NCI-H187 treated with DMSO at 0.1 percent for 48 hours (cell line): ENCODE data around the gene ZBTB7C.

Experiments used
- DNase-seq: peaks from one replicate; lab custom pipeline; 2025; lab: John Stamatoyannopoulos, UW

The ZBTB7C gene

DNA sequence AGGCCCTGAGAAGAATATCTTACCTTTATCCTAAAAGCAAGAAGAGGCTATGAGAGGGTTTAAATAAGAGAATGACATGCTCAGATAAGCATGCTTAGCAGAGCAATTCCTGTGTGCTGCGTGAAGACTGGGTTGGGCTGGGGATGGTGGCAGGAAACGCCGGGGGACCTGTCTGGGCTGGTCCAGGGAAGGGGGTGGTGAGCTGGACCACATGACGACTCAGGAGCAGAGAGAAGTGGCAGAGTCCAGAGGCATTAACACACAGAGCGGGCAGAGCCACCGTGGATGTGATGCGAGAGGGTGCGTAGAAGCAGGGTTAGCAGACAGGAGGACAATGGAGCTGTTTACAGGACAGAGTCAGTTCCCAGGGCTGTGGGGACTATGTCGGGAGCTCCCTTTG lies 84.5 kb downstream of the ZBTB7C start:
- DNase-seq = no peak

DNA sequence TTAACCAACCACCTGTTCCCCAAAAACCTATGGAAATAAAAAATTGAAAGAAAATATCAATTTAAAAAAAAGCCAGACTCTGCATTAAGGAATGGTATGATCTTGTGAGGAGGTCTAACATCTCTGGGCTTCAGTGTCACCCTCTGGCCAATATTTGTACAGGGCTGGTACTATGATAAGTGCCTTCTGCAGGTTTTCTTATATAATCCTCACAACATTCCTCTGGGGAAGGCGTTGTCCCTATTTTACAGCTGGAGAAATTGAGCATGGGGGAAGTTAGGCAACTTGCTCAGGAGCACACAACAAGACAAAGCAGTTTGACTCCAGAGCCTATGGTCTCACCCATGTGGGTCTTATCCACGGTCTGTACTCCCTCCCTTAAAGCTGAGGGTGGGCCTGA lies 86.0 kb downstream of the ZBTB7C start:
- DNase-seq = no peak

DNA sequence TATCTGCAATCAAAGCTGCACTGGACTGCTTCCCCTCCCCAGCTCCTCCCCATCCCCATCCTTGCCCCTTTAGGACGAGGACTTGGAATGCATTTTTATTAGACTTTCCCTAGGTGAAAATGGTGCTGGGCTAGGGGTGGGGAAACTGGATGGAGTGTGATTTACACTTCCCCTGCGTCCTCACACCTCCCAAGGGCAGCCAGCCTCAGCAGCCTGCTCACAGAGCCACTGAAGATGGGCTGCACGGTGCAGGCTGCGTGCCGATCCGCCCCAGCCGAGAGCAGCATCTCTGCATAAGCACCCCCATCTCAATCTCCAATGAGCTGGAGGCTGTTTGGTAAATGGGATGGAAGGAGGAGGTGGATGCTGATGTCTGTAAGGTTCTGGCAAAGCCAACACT lies 87.6 kb downstream of the ZBTB7C start:
- no peak for DNase-seq

DNA sequence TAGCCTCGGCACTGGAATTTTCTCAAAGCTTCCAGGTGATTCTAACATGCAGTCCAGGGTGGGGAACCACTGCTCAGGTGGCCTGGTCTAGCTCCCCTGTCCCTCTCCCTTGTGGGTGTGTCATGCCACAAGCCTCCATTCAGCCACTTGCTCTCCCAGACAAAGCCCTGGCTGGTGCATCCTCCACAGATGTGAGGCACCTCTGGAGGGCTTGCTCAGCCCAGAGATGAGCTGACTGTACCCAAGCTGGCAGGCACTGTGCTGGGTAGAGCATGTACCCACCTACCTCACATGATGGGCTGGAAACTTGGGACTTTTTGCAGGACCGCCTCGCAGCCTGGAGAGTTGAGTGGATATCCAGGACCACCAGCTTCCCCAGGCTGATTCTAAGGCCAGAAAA lies 88.1 kb downstream of the ZBTB7C start:
- DNase-seq = no peak

DNA sequence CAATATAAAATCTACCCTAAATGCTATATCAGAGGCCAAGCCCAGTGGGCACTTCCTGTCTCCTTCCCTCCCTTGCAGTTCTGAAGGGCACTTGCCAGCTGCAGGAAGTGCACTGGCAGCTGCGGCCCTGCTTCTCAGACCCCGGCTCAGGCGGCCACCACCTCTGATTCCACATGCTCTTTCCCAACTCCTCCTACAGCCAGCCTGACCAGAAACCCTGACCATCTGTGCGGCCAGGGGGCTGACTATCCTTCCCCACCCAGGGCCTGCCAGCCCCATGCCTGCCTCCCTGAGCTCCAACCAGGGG lies 88.6 kb downstream of the ZBTB7C start:
- DNase-seq = no peak

DNA sequence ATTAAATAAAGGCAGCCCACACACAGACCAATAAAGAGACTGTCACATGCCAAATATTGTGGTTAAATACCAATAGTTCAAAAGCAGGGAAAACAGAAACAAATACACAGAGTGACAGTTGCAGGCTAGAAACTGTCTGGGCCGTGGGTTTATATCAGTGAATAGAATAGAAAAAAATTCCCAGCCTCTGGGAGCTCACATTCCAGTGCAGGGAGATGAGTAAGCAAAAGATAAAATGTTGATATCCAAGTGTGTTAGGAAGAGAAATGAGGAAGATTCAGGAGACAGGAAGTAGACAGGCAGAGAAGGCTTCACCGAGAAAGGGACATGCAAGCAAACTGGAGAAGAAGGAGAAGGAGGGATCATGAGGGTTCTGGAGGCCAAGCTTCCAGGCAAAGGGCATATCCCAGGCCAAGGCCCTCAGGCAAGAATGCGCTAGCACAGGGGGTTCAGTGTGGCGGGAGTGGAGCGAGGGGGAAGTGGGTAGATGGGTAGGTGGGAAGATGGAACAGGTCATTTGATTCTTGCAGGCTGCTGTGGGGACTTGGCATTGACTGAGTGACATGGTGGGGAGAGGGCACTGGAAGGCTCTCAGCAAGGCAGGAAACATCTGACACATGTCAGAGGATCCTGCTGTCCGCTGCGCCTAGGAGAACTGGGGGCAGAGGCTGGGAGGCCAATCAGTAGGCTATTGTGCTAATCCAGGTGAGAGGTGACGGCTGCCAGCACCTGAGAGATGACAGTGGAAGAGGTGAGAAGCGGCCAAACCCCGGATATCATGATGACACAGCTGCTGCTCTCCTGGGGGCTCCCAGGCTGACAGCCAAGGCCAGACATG lies 89.2 kb downstream of the ZBTB7C start:
- DNase-seq = no peak

DNA sequence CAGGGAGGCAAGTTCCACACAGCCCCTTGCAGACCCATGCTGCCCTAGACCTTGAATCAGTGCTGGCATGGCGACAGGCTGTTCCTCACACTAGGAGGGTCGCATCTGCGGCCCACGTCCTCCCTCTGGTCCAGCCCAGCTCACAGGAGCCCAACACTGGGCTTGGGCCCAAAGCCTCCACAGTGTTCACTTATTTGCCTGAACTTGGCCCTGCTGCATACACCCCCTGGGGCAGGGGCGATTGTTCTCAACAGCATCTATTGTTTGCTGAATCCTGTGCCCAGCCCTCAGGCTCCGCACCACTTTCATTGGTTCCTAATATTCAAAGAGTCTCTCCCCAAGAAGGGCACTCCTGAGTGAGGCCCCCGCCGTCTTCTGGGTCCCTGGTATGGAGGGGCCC lies 90.7 kb downstream of the ZBTB7C start:
- no peak for DNase-seq

DNA sequence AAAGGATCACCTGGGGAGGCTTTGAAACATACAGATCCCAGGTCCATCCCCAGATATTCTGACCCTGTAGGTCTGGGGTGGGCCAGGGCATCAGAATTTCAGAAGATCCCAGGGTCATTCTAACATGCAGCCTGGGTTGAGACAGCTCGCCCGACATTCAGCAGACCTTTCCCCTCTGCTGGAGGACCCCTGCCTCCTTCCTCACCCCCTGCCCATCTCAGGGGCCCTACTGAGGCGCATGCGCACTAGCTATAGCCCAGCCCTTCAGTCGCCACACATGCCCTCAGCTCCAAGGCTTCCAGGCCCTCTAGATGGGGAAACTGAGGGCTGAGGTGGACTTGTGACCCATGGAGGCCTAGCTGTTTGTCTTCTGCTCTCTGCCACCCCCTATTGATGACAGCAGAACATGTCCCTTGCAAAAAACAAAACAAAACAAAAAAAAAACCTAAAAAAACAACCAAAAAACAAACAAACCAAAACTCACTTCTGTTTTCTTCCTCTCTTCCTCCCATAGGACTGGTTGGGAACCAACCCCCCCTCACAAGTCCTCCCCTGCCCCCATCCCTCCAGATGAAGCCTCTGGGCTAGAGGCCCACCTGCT lies 91.3 kb downstream of the ZBTB7C start:
- DNase-seq = no peak

DNA sequence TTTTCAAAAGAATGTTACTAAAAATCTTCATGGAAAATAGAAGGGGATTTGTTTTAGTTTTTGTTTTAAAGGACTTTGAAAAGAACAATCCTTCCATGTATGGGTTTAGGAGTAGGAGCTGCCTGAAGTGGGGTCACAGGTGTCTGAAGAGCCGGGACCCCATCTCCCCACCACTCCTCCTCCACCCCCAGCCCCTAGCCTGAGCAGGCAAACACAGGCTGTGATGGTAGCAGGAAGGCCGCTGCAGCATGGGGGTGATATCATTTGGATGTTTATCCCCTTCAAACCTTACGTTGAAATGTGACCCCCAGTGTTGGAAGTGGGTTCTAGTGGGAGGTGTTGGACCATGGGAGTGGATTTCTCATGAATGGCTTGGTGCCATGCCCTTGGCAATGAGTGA lies 93.0 kb downstream of the ZBTB7C start:
- no peak for DNase-seq

DNA sequence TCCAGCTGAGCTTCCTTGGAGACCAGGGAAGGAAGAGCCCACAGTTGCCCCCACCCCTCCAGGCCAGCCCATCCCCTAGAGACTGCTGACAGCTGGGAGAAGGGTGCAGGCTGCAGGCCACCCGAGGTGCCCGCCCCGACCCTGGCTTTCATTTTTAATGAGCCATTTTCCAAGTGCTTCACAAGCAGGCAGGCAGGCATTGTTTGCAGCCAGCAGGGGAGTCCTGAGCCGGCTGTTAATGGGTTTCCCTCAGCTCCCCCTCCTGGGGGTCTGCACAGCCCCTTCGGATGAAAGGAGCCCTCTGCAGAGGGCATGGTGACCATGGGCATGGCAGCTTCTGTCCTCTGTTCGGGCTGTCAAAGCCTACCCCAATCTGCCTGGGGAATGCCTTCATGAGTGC lies 94.5 kb downstream of the ZBTB7C start:
- DNase-seq = no peak

DNA sequence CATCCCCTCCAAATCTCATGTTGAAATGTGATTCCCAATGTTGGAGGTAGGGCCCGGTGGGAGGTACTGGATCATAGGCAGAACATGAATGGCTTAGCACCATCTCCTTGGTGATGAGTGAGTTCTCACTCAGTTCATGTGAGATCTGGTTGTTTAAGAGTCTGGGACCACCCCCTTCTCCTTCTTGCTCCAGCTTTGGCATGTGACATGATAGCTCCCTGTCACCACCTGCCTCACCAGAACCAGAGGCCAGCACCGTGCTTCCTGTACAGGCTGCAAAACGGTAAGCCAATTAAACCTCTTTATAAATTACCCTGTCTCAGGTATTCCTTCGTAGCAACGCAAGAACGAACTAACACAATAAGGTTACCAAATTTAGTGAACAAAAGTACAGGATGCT lies 95.4 kb downstream of the ZBTB7C start:
- no peak for DNase-seq

DNA sequence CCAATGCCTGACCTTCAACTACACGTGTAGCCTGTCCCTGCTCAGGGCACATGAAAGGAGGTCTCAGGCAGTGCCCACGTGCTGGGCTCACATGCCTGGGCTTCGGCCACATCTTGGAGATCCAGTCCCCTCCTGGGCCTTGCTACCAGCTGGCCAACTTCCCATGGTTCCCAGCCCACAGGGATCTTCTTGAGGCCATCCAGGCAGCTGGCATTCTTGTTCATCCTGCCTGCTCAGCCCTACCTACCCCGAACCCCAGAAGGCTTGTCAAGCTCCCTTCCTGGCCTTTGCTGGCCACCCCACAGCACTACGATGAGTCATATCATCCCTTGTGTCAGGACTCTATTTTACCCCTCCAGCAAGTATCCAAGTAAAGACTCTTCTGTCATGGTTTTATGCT lies 97.1 kb downstream of the ZBTB7C start:
- DNase-seq = no peak

DNA sequence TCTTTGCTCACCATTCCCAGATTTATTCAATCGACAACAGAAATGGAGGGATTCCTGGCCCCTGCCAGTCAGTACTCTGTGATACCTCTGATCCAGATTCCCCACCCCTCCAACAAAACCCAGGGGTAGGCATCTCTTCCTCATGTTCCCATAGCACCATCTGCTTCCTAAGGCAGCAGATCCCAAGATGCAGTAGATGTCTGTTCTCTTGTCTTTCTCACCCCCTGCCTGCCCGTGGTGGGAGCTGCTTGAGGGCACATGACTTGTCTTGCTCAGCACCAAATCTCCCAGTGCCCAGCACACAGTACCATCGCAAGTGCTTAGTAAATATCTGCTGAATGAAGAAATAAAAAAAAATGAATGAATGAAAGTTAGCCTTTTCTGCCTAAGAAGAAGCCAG lies 98.2 kb downstream of the ZBTB7C start:
- DNase-seq = no peak

DNA sequence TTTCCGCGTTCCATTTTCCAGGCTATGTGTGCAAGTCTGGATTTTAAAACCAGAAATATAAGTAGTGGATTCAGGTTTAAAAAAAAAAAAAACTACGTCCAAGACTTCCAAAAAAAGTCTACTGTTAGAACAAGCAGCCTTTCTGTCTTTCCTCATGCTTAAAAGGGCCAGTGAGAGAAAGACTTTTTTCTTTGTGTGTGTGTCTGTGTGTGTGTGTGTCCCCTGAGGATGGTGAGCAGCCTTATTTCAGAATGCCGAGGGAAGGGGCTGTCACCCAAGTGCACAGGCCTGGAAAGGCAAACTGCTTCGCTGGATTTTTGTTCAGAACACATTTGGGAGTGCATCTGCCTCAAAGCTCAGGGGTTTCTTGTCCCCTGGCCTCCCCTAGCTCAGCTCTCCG lies 98.8 kb downstream of the ZBTB7C start:
- no peak for DNase-seq

DNA sequence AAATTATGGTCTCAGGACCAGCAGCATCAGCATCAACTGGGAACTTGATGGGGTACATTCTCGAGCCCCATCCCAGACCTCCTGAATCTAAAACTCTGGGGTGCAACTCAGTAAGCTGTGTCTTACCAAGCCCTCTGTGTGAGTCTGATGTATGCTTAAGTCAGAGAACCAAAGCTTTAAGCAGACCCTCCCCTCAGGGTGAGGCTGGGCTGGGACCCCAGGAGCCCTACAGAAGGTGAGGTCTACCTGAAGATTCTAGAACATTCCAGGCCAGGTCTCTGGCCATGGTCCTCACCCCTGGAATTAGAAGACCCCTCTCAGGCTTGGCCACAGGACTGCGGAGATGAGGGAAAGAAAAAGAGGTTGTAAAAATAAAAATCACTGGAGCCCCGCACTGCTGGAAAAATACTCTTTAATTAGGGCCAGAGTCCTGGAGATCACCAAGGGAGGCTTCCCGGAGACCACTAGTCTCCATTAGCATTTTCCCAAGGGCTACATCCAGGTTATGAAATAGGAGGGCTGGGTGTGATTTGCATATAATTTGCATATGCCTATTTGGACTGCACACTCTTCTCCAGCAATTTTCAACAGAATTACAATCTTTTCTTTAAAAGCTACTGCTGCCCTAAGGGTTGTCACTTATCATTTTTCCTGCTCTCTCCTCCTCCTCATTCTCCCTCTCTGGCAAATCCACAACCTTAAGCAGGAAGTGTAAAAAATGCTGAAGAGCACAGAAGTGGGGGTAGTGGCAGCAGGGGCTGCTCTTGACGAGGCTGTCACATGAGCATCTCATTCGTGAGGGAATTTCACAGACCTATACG lies 100.2 kb downstream of the ZBTB7C start:
- no peak for DNase-seq

DNA sequence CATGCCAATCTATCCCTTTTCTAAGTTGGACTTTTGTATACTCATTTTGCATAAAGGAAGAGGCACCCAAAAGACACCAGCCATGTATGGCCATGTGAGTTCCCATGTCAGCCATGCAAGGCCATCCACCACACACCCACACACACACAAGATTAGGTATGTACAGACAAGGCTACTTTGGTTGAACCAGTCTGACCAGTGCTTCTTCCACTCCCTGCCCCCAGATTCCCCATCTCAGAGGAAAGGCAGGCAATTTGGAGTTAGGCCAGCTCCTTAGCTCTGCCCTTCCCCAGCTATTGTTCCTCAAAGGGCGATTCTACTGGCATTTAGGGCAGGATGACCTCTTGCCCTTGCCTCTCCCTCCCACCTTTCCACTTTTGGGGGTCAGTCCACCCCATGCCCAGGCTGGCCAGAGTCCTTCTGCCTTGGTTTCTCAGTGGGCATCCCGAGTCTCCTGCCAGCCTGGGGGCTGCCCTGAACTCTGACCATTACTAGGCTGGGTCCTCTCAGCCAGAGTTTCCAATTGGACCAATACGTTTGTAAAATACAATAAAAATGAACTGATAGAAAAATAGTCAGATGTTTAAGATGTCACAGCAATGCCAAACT lies 101.1 kb downstream of the ZBTB7C start:
- DNase-seq = no peak

DNA sequence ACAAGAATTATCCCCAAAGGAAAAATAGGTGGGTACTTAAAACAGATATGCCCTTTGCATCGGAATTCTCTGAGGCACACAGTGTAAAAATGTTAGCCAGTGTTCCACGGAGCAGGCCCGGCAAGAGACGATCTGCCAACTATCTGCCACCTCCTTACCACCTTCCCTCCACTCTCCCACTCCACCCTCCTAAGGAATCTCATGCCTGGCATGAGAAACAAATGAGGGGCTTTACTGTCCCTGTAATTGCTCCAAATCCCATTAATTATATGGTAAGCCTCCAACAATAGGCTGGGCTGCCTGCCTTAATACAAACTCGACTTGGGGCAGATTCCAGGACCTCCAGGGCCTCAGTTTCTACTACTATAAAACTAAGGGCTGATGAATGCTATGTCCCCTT lies 102.3 kb downstream of the ZBTB7C start:
- no peak for DNase-seq

DNA sequence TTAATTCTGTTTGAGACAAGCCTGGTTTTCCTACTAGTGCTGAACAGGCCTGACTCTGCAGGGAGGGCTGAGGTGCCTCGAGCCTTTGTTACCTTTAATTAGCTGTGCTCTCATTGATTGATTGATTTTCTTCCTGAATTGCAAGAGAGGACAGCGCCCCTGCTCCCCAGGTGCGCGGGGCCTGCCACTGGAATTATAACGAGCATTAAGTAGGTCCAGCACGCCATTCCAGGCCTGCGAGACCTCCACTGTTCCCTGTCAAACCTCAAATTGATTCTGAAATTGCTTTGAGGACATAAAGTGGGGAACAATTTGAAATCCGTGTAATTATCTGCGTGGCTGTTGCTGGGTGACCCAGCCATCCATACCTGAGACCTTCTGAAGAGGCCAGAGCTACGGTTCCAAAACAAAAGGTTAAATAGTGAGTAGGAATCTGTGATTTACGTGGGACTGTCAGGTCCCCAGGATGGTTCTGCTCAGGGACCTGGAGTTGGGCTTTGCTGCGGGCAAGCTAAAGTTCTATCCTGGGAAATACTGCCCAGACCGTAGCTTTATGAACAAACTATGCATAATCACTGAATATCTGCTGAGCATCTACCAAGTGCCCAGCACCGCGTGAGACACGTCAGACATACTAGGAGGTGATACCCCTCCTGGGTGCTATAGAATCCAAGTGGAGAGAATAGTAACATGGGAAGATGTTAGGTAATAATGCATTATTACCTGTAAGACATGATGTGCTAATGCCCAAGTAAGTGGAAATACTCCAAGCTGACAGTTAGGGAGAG lies 104.1 kb downstream of the ZBTB7C start:
- no peak for DNase-seq

DNA sequence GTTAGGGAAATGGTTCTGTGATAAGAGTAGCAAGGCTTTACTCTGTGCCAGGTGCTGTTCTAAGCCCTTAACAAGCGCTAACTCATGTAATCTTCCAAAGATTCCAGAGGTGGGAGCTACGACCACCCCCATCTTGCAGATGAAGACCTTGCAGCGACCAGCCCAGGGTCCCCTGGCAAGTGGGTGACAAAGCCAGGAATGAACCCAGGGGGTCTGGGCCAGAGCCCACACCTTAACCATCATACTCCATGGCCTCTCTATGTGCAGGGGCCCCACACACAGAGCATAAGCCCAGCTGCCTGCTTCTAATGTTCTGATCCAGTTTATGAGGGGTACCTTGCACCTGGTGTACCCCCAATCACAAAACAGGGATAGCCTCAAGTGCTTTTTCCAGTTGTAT lies 105.3 kb downstream of the ZBTB7C start:
- DNase-seq = no peak

DNA sequence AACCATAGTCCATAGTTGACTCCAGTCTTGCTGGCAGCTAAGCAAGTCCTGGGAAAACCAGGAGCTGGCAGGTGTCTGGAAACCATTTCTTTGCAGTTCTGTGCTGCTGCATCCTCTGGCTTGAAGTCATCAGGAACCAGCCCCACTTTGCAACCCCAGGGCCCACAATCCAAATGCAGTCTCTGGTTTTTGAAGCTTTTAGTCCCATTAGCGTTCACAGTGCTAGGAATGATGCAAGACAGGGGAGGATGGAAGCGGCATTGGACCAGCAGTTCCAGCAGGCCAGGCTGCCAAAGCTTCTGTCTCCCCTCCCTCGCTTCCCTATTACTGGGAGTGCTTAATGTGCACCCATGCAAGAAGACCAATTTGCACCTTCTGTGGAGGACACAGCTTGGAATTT lies 106.4 kb downstream of the ZBTB7C start:
- no peak for DNase-seq

DNA sequence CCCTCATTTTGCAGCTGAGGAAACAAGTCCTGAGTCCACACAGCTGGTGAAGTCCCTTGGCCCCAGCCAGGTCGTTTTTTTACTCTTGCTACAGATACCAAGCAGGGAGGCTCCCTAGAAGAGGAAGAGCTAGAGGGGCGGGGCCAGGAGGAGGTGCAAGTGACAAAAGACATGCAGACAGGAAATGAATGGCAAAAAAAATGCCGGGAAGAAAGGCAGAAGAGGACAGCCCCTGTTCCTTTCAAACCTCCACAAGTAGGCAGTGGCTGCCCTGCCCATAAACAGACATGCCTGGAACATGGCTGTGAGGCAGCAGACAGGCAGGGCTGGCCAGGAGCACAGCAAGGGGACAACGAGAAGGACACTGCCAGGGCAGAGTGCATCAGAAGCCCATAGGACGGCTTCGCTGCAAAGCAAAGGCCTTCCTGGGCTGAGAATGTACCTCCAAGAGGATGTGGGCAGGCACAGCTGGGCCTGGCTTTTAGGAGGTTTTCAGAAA lies 108.7 kb downstream of the ZBTB7C start:
- DNase-seq = peak; percentile 44

DNA sequence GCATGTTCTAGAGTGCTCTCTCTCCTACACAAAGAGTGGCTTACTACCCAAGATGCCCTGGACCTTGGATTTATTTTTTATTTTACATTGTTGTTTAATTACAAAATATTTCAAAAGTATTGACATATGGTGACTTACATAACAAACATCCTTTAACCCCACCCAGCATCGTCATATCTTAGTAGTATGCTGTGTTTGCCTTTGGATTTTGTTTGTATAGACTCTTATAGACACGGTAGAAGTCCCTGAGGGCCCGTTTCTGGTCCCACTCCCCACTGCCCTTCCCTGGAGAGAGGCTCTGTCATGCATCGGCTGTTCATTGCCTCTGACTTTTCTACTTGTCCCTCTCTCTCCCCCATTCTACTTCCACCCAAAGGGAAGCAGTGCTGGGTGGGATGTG lies 112.0 kb downstream of the ZBTB7C start:
- DNase-seq = no peak
